HCT116 (cell line): Measurements from ENCODE around the gene BCL11B. TPM values are rescaled to one million over a fixed set of nuclear protein-coding genes. Genes with fewer than 3 reads are reported as not detected.

Source experiments
- ATAC-seq: fragments of 200-7000 bp; cut with Tn5 transposase; 2 replicates; pipeline ENCODE4 v1.9.1; 2020; ENCODE audit warnings: mild to moderate bottlenecking, moderate library complexity
- BruUV-seq: library from RNA; stranded (reverse); fragments of 400-500 nt; replicated peaks from 2 replicates; lab custom pipeline; 2021; lab: Mats Ljungman, UMichigan
- CTCF ChIA-PET: fragments of 300-600 bp; sonication (Branson Sonifier 250); formaldehyde crosslinking; loops from one replicate; lab custom pipeline; 2021; ENCODE audit warnings: antibody characterized with exemption; lab: Charles Lee
- POLR2A ChIA-PET: fragments of 300-600, 350-600 bp; sonication (Branson Sonifier 250); formaldehyde crosslinking; loops from one replicate; lab custom pipeline; 2021; ENCODE audit warnings: antibody characterized with exemption; lab: Charles Lee
- RAD21 ChIA-PET, 2 experiments: fragments of 300-600 bp; sonication (Branson Sonifier 250); formaldehyde crosslinking; loops; one replicate each; lab custom pipeline; 2023; ENCODE audit warnings: low total read pairs in 2 of 2; ENCODE audit not compliant: uncharacterized antibody in 2 of 2, unreplicated experiment in 2 of 2, low non-redundant PET in 1 of 2; lab: Charles Lee
- DNase-seq: peaks from one replicate; pipeline ENCODE4 v3.0.0-alpha.2; 2010; ENCODE audit warnings: low read depth, low spot score
- H2AFZ ChIP-seq: fragments of 200-600 bp; shearing (Covaris generic), sonication (generic); 2 replicates; pipeline ENCODE4 v1.6.1; 2017; ENCODE audit warnings: low read depth, mixed run types, mixed read lengths, antibody characterized with exemption, low read length; ENCODE audit not compliant: poor library complexity, severe bottlenecking
- H3K27ac ChIP-seq: 2 replicates; pipeline ENCODE4 v1.5.1; 2012; ENCODE audit warnings: low read depth, low read length
- H3K27me3 ChIP-seq: fragments of 200-600 bp; sonication (generic); 2 replicates; pipeline ENCODE4 v1.6.1; 2016; ENCODE audit warnings: mixed run types, low read length, mixed read lengths; ENCODE audit not compliant: insufficient read depth
- H3K36me3 ChIP-seq, 2 experiments: fragments of 200-500 bp in 1 of 2; fragments of 200-600 bp in 1 of 2; sonication (Bioruptor generic) in 1 of 2; sonication (generic) in 1 of 2; 2 replicates each; pipeline versions ENCODE4 v1.5.1 to v1.6.1; 2014 to 2016; ENCODE audit warnings: low read length in 2 of 2, inconsistent platforms in 1 of 2, mixed read lengths in 1 of 2, mixed run types in 1 of 2; ENCODE audit not compliant: insufficient read depth in 2 of 2, control insufficient read depth in 1 of 2
- H3K4me1 ChIP-seq, 2 experiments: fragments of 200-600 bp in 1 of 2; sonication (generic) in 1 of 2; 2 replicates each; pipeline versions ENCODE4 v1.5.1 to v1.6.1; 2012 to 2017; ENCODE audit warnings: low read length in 2 of 2, inconsistent platforms in 1 of 2, mild to moderate bottlenecking in 1 of 2, mixed read lengths in 1 of 2, mixed run types in 1 of 2, moderate library complexity in 1 of 2; ENCODE audit not compliant: insufficient read depth in 2 of 2, control insufficient read depth in 1 of 2
- H3K4me2 ChIP-seq: fragments of 200-600 bp; sonication (generic); 2 replicates; pipeline ENCODE4 v1.6.1; 2017; ENCODE audit warnings: mixed run types, low read length, mixed read lengths
- H3K4me3 ChIP-seq, 2 experiments: fragments of 200-600 bp in 1 of 2; sonication (generic) in 1 of 2; replicated peaks in 1 of 2; 2 replicates each; pipeline ENCODE4 v1.5.1; 2011 to 2016; ENCODE audit warnings: low read length in 2 of 2, control low read depth in 1 of 2, low read depth in 1 of 2, mild to moderate bottlenecking in 1 of 2, mixed read lengths in 1 of 2, mixed run types in 1 of 2
- H3K79me2 ChIP-seq: fragments of 200-600 bp; sonication (generic); 2 replicates; pipeline ENCODE4 v1.6.1; 2017; ENCODE audit warnings: mild to moderate bottlenecking, mixed run types, low read length, moderate library complexity, mixed read lengths; ENCODE audit not compliant: insufficient read depth
- H3K9ac ChIP-seq: fragments of 200-600 bp; sonication (generic); 2 replicates; pipeline ENCODE4 v1.6.1; 2016; ENCODE audit warnings: low read length, mixed read lengths
- H3K9me2 ChIP-seq: fragments of 200-600 bp; sonication (generic), shearing (Covaris generic); 2 replicates; pipeline ENCODE4 v1.6.1; 2017; ENCODE audit warnings: mixed run types, mild to moderate bottlenecking, moderate library complexity; ENCODE audit not compliant: insufficient read depth
- H3K9me3 ChIP-seq, 2 experiments: fragments of 200-500 bp in 1 of 2; fragments of 200-600 bp in 1 of 2; sonication (Bioruptor generic) in 1 of 2; sonication (generic) in 1 of 2; 2 replicates each; pipeline ENCODE4 v1.6.1; 2014 to 2017; ENCODE audit warnings: low read length in 2 of 2, mixed read lengths in 2 of 2, inconsistent platforms in 1 of 2, low read depth in 1 of 2, mild to moderate bottlenecking in 1 of 2, mixed run types in 1 of 2, moderate library complexity in 1 of 2; ENCODE audit not compliant: control insufficient read depth in 1 of 2, insufficient read depth in 1 of 2
- H4K20me1 ChIP-seq: fragments of 200-600 bp; sonication (generic), shearing (Covaris generic); 2 replicates; pipeline ENCODE4 v1.6.1; 2017; ENCODE audit warnings: mixed run types, mild to moderate bottlenecking, moderate library complexity; ENCODE audit not compliant: insufficient read depth
- ATF3 ChIP-seq: IDR thresholded peaks from 2 replicates; pipeline ENCODE4 v1.6.1; 2012
- CBX3 ChIP-seq: IDR thresholded peaks from 2 replicates; pipeline ENCODE4 v1.6.1; 2012; ENCODE audit warnings: low read depth
- CEBPB ChIP-seq: IDR thresholded peaks from 2 replicates; pipeline ENCODE4 v1.6.1; 2012; ENCODE audit warnings: low read depth
- CTCF ChIP-seq, 3 experiments: fragments of 200-600 bp in 1 of 3; sonication (generic) in 1 of 3; IDR thresholded peaks in 2 of 3; conservative IDR thresholded peaks in 1 of 3; 2 replicates each; pipeline ENCODE4 v1.5.1; 2012 to 2017; ENCODE audit warnings: low read depth in 2 of 3, low read length in 2 of 3, antibody characterized with exemption in 1 of 3, borderline replicate concordance in 1 of 3, control low read depth in 1 of 3, mild to moderate bottlenecking in 1 of 3, mixed read lengths in 1 of 3, mixed run types in 1 of 3, moderate library complexity in 1 of 3; ENCODE audit not compliant: insufficient read depth in 1 of 3
- EGR1 ChIP-seq: IDR thresholded peaks from 2 replicates; pipeline ENCODE4 v1.6.1; 2012; ENCODE audit warnings: low read depth
- EZH2 ChIP-seq: fragments of 200-600 bp; sonication (generic); IDR thresholded peaks from 2 replicates; pipeline ENCODE4 v1.6.1; 2017; ENCODE audit warnings: antibody characterized with exemption, mixed run types
- EZH2phosphoT487 ChIP-seq: fragments of 200-600 bp; IDR thresholded peaks from 2 replicates; pipeline ENCODE4 v1.6.1; 2018; ENCODE audit warnings: antibody characterized with exemption, borderline replicate concordance
- FOSL1 ChIP-seq: IDR thresholded peaks from 2 replicates; pipeline ENCODE4 v1.6.1; 2012; ENCODE audit warnings: low read depth
- JUND ChIP-seq: IDR thresholded peaks from 2 replicates; pipeline ENCODE4 v1.6.1; 2012
- POLR2A ChIP-seq: IDR thresholded peaks from 2 replicates; pipeline ENCODE4 v1.7.0; 2011; ENCODE audit warnings: borderline replicate concordance; ENCODE audit not compliant: insufficient read depth, insufficient read length; ENCODE audit errors: extremely low read depth
- POLR2AphosphoS5 ChIP-seq: IDR thresholded peaks from 2 replicates; pipeline ENCODE4 v1.6.1; 2011; ENCODE audit warnings: mild to moderate bottlenecking, low read depth, low read length, moderate library complexity
- SIN3A ChIP-seq: IDR thresholded peaks from 2 replicates; pipeline ENCODE4 v1.6.1; 2012; ENCODE audit warnings: low read depth
- SP1 ChIP-seq: IDR thresholded peaks from 2 replicates; pipeline ENCODE4 v1.6.1; 2012; ENCODE audit warnings: low read depth
- SRF ChIP-seq: IDR thresholded peaks from 2 replicates; pipeline ENCODE4 v1.6.1; 2012; ENCODE audit warnings: low read depth
- YY1 ChIP-seq: IDR thresholded peaks from 2 replicates; pipeline ENCODE4 v1.6.1; 2011; ENCODE audit warnings: low read length, low read depth, moderate library complexity, mild to moderate bottlenecking; ENCODE audit not compliant: insufficient replicate concordance; ENCODE audit errors: extremely low read depth
- ZBTB33 ChIP-seq: IDR thresholded peaks from 2 replicates; pipeline ENCODE4 v1.6.1; 2011; ENCODE audit warnings: mild to moderate bottlenecking, low read length, moderate library complexity; ENCODE audit not compliant: insufficient replicate concordance; ENCODE audit errors: extremely low read depth
- ZFX ChIP-seq: fragments of 450-650 bp; IDR thresholded peaks from 2 replicates; pipeline ENCODE4 v1.6.1; 2017
- ZNF274 ChIP-seq: fragments of 200-500 bp; sonication (Bioruptor generic); IDR thresholded peaks from 2 replicates; pipeline ENCODE4 v1.6.1; 2014; ENCODE audit warnings: mild to moderate bottlenecking, low read depth, low read length, inconsistent platforms
- intact Hi-C: fragments of 100-400 bp; cut with micrococcal nuclease; formaldehyde crosslinking; loops from 2 replicates; pipeline ENCODE4 v1.10.0; 2022
- total RNA-seq: library from RNA; stranded (reverse); gene quantifications from one replicate; pipeline ENCODE4 v1.2.1, GENCODE V29; 2021; ENCODE audit not compliant: unreplicated experiment

Gene BCL11B
- total RNA-seq, 1 experiment from 2014 or later: 1.1 TPM

GRCh38 chr14:99276482-99276881 is 4.5 kb upstream of the BCL11B start:
- ChIA-PET CTCF (no interaction called here), POLR2A (no interaction called here), RAD21 (no interaction called here)
- H3K9me2 ChIP-seq: no peaks in the 10 kb centered on the region
- no TSS peak for BruUV-seq
- no peaks in the 10 kb centered on the region for H4K20me1 ChIP-seq
- no peaks in the 10 kb centered on the region for H3K9me3 ChIP-seq
- TF ChIP-seq SP1 (no peak), EGR1 (no peak), ZNF274 (no peak), EZH2phosphoT487 (no peak), CEBPB (no peak), POLR2AphosphoS5 (no peak), EZH2 (no peak), SIN3A (no peak), CBX3 (no peak), YY1 (no peak), POLR2A (no peak), ZFX (no peak), ATF3 (no peak), CTCF (IDR thresholded peaks at IDR 0.05 in 2 of 3, conservative IDR thresholded peaks at IDR 0.05 in 1 of 3; ENCODE audit: borderline replicate concordance in 1 of 3, insufficient read depth in 1 of 3, low read depth in 2 of 3, low read length in 2 of 3) (no peak), JUND (no peak), SRF (no peak), FOSL1 (no peak), ZBTB33 (no peak)
- H3K4me2 ChIP-seq: no peak overlapping the region
- no peak overlapping the region for H3K4me3 ChIP-seq
- no peak overlapping the region for H3K27ac ChIP-seq
- intact Hi-C loops: no loop called here
- no peaks in the 10 kb centered on the region for H3K79me2 ChIP-seq
- peaks cover 50% of the 10 kb centered on the region for H3K27me3 ChIP-seq
- H3K4me1 ChIP-seq: peaks cover 11 to 33% of the 10 kb centered on the region in 2 experiments; a peak in 3 of 4 replicates
- H3K36me3 ChIP-seq: no peaks in the 10 kb centered on the region
- ATAC-seq (no peak), DNase-seq (no peak)
- no peak overlapping the region for H2AFZ ChIP-seq
- H3K9ac ChIP-seq: no peak overlapping the region
